Ascending aorta (tissue), 1 donor: Measurements from ENCODE around the gene NMD3. TPM values are rescaled to one million over a fixed set of nuclear protein-coding genes. Genes with fewer than 3 reads are reported as not detected.

Experiments used
- total RNA-seq: library from RNA; depleted of rRNA; stranded (reverse); fragments of >200 nt; gene quantifications from one replicate; pipeline ENCODE4 v1.1.0, GENCODE V29; 2016

Gene NMD3
- total RNA-seq, 1 donor from 2014 or later = 34.1 TPM

Other genes with a start within 250 kb of the NMD3 start
- gene B3GALNT1, start 116.0 kb upstream of the NMD3 start, total RNA-seq = 55.6 TPM
- gene SPTSSB, start 150.2 kb downstream of the NMD3 start, total RNA-seq = not detected